Spleen (tissue), 11 donors: Measurements from ENCODE around the gene MAZ. TPM values are rescaled to one million over a fixed set of nuclear protein-coding genes. Genes with fewer than 3 reads are reported as not detected.

Source experiments
- DNase-seq: peaks from one replicate; pipeline ENCODE4 v3.0.0-alpha.2; 2020
- H3K27ac ChIP-seq, 8 donors: fragments of 200-600 bp; sonication (generic) in 7 of 8; 1 replicate in 4 of 8; 2 replicates in 4 of 8; pipeline versions ENCODE4 v1.5.0 to v1.8.0; 2016 to 2021; ENCODE audit warnings: inconsistent platforms in 4 of 8, mild to moderate bottlenecking in 4 of 8, moderate library complexity in 1 of 8
- H3K27me3 ChIP-seq, 7 donors: fragments of 200-600 bp; sonication (generic) in 6 of 7; replicated peaks in 1 of 7; 1 replicate in 4 of 7; 2 replicates in 3 of 7; pipeline versions ENCODE4 v1.5.0 to v1.8.0; 2016 to 2021; ENCODE audit warnings: inconsistent platforms in 3 of 7, mild to moderate bottlenecking in 1 of 7
- H3K36me3 ChIP-seq, 6 donors: fragments of 200-600 bp; sonication (generic) in 5 of 6; 1 replicate in 4 of 6; 2 replicates in 2 of 6; pipeline versions ENCODE4 v1.5.0 to v1.8.0; 2016 to 2021; ENCODE audit warnings: inconsistent platforms in 2 of 6
- H3K4me1 ChIP-seq, 6 donors: fragments of 200-600 bp; sonication (generic) in 5 of 6; 1 replicate in 3 of 6; 2 replicates in 3 of 6; pipeline versions ENCODE4 v1.5.0 to v1.8.0; 2016 to 2021; ENCODE audit warnings: inconsistent platforms in 3 of 6
- H3K4me3 ChIP-seq, 8 donors: fragments of 200-600 bp; sonication (generic) in 7 of 8; 1 replicate in 4 of 8; 2 replicates in 4 of 8; pipeline versions ENCODE4 v1.5.0 to v1.8.0; 2016 to 2021; ENCODE audit warnings: inconsistent platforms in 4 of 8, mild to moderate bottlenecking in 4 of 8, moderate library complexity in 2 of 8
- H3K9me3 ChIP-seq, 8 donors: fragments of 200-600 bp; sonication (generic) in 7 of 8; 1 replicate in 4 of 8; 2 replicates in 4 of 8; pipeline versions ENCODE4 v1.5.0 to v1.8.0; 2016 to 2021; ENCODE audit warnings: inconsistent platforms in 4 of 8
- POLR2A ChIP-seq, 3 donors: fragments of 450-650 bp; IDR thresholded peaks; one replicate each; pipeline ENCODE4 v1.5.1; 2017; ENCODE audit warnings: antibody characterized with exemption in 3 of 3, mild to moderate bottlenecking in 1 of 3
- POLR2AphosphoS5 ChIP-seq, 3 donors: sonication (generic); formaldehyde crosslinking; IDR thresholded peaks; one replicate each; pipeline ENCODE4 v1.5.1; 2017; ENCODE audit warnings: antibody characterized with exemption in 3 of 3
- WGBS, 5 donors: extraction: QIAGEN DNeasy Blood & Tissue Kit in 3 of 5; methylation state at CpG; one replicate each; pipeline versions ENCODE4 v1.1.5 to v1.1.7; 2013 to 2018; 5-methylcytosine and 5-hydroxymethylcytosine counted together
- intact Hi-C: fragments of 100-400 bp; cut with DNase I; formaldehyde crosslinking; loops from one replicate; pipeline ENCODE4 v1.15.0; 2023; ENCODE audit warnings: low total_unique reads
- polyA plus RNA-seq, 3 donors: library from polyadenylated mRNA; stranded (reverse); fragments of 200-250 nt; gene quantifications; one replicate each; pipeline ENCODE4 v1.2.1, GENCODE V29; 2013
- total RNA-seq, 7 donors: library from RNA; depleted of rRNA in 3 of 7; stranded (reverse); fragments of >200 nt in 3 of 7; fragmentation: NEBNext Ultra II Directional in 4 of 7; extraction: Animal tissue kit (Norgen Biotek cat#: 25700) in 4 of 7; gene quantifications; one replicate each; pipeline versions ENCODE4 v1.1.0 to v1.2.1, GENCODE V29; 2016 to 2021
- TF ChIP-seq, protein P1 (sequence below), 11 experiments: fragments of 200-600 bp in 7 of 11; fragments of 450-650 bp in 4 of 11; sonication (generic) in 4 of 11; IDR thresholded peaks in 8 of 11; conservative IDR thresholded peaks in 3 of 11; 1 replicate in 7 of 11; 2 replicates in 4 of 11; pipeline versions ENCODE4 v1.4.0 to v1.8.0; 2016 to 2021; ENCODE audit warnings: antibody characterized with exemption in 11 of 11, inconsistent platforms in 4 of 11, mild to moderate bottlenecking in 1 of 11
- donor health status: healthy with polysubstance abuse.
- donor health status: DM: no; HTN: no; CAD: no; lungs with moderate emphysema.
- donor health status: DM: no; HTN: no; CAD: no.
- donor health status: Bipolar disorder and iron deficiency.
- donor health status: healthy.
- donor health status: DM: no; HTN: no; CAD: no.
- donor health status: DM: yes; HTN: yes; CAD: no.

The MAZ gene
- total and polyA plus RNA-seq, 10 donors: 82.7 to 157 (median 113) TPM

DNA sequence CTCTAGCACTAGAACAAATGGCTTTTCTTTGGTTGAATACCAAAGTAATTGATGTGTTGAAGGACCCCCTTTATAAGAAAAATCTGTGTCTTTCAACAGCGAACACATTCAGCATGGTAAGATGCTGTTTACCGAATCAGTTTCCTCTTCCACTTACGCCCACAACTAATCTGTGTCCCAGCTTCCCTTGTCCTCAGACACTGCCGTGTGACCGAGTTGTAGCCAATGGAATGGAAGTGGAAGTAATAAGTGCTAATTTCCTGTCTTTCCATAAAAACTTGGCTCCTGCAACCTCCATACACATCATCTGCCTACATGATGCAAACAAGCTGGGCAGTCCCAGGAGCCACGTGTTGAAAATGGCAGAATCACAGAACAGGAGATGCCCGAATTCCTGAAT, 46.3 kb downstream of the MAZ start:
- no peaks in the 10 kb centered on the region for H3K9me3 ChIP-seq
- no peaks in the 10 kb centered on the region for H3K27me3 ChIP-seq
- intact Hi-C loops: no loop called here
- H3K27ac ChIP-seq: peak overlapping the region in 7 of 8 donors; percentile 60 to 82 (median 77)
- H3K36me3 ChIP-seq: peaks cover 0 to 35% (median 3%) of the 10 kb centered on the region in 6 donors
- H3K4me1 ChIP-seq: peaks cover 0 to 22% (median 12%) of the 10 kb centered on the region in 6 donors
- no peak overlapping the region for H3K4me3 ChIP-seq
- TF ChIP-seq POLR2A (IDR thresholded peaks at IDR 0.05) (peak in 1 of 3 donors; percentile 28), POLR2AphosphoS5 (IDR thresholded peaks at IDR 0.05) (peak in 1 of 3 donors; percentile 83)
- TF ChIP-seq, protein P1, sequence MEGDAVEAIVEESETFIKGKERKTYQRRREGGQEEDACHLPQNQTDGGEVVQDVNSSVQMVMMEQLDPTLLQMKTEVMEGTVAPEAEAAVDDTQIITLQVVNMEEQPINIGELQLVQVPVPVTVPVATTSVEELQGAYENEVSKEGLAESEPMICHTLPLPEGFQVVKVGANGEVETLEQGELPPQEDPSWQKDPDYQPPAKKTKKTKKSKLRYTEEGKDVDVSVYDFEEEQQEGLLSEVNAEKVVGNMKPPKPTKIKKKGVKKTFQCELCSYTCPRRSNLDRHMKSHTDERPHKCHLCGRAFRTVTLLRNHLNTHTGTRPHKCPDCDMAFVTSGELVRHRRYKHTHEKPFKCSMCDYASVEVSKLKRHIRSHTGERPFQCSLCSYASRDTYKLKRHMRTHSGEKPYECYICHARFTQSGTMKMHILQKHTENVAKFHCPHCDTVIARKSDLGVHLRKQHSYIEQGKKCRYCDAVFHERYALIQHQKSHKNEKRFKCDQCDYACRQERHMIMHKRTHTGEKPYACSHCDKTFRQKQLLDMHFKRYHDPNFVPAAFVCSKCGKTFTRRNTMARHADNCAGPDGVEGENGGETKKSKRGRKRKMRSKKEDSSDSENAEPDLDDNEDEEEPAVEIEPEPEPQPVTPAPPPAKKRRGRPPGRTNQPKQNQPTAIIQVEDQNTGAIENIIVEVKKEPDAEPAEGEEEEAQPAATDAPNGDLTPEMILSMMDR (IDR thresholded peaks at IDR 0.05 in 8 of 11, conservative IDR thresholded peaks at IDR 0.05 in 3 of 11): no peak
- DNase-seq: no peak
- WGBS, 5 donors: 40 to 64% (median 59%) methylated on average over 7 of the region's 7 CpGs

GRCh38 chr16:29854520-29855100, 48.3 kb downstream of the MAZ start:
- Histone ChIP-seq H3K27ac (no peak overlapping the region), H3K9me3 (no peaks in the 10 kb centered on the region), H3K4me3 (no peak overlapping the region), H3K4me1 (peaks cover 0 to 15% (median 6%) of the 10 kb centered on the region in 6 donors), H3K36me3 (peaks cover 0 to 35% (median 15%) of the 10 kb centered on the region in 6 donors), H3K27me3 (no peaks in the 10 kb centered on the region)
- 88 to 93% (median 92%) methylated on average over 5 of the region's 5 CpGs for WGBS, 5 donors
- TF ChIP-seq, protein P1 (IDR thresholded peaks at IDR 0.05 in 8 of 11, conservative IDR thresholded peaks at IDR 0.05 in 3 of 11): no peak
- no peak for TF ChIP-seq POLR2A (IDR thresholded peaks at IDR 0.05)
- no peak for DNase-seq
- intact Hi-C loops: no loop called here

GRCh38 chr16:29857133-29857760, 50.9 kb downstream of the MAZ start:
- Histone ChIP-seq H3K27me3 (no peaks in the 10 kb centered on the region), H3K4me3 (no peak overlapping the region), H3K4me1 (peaks cover 12 to 26% (median 20%) of the 10 kb centered on the region in 6 donors), H3K27ac (no peak overlapping the region), H3K9me3 (no peaks in the 10 kb centered on the region), H3K36me3 (peaks cover 0 to 40% (median 31%) of the 10 kb centered on the region in 6 donors)
- intact Hi-C loops: no loop called here
- TF ChIP-seq POLR2A (IDR thresholded peaks at IDR 0.05) (no peak), POLR2AphosphoS5 (IDR thresholded peaks at IDR 0.05) (no peak)
- TF ChIP-seq, protein P1 (IDR thresholded peaks at IDR 0.05 in 8 of 11, conservative IDR thresholded peaks at IDR 0.05 in 3 of 11): no peak
- WGBS, 5 donors: 79 to 93% (median 87%) methylated on average over 7 of the region's 7 CpGs
- DNase-seq: no peak

GRCh38 chr16:29858149-29858849, 52.0 kb downstream of the MAZ start:
- no peaks in the 10 kb centered on the region for H3K9me3 ChIP-seq
- 76 to 95% (median 84%) methylated on average over 9 to 10 of the region's 10 CpGs for WGBS, 5 donors
- H3K27me3 ChIP-seq: no peaks in the 10 kb centered on the region
- no peak for DNase-seq
- H3K27ac ChIP-seq: no peak overlapping the region
- peaks cover 14 to 28% (median 22%) of the 10 kb centered on the region in 6 donors for H3K4me1 ChIP-seq
- intact Hi-C loops: no loop called here
- no peak overlapping the region for H3K4me3 ChIP-seq
- TF ChIP-seq, protein P1 (IDR thresholded peaks at IDR 0.05 in 8 of 11, conservative IDR thresholded peaks at IDR 0.05 in 3 of 11): no peak
- no peak for TF ChIP-seq POLR2A (IDR thresholded peaks at IDR 0.05)
- TF ChIP-seq POLR2AphosphoS5 (IDR thresholded peaks at IDR 0.05): no peak
- H3K36me3 ChIP-seq: peaks cover 0 to 40% (median 31%) of the 10 kb centered on the region in 6 donors
